HCT116 (cell line): ENCODE results near the gene PHACTR1. TPM values are rescaled to one million over a fixed set of nuclear protein-coding genes. Genes with fewer than 3 reads are reported as not detected.

Experiments used
- ATAC-seq: fragments of 200-7000 bp; cut with Tn5 transposase; 2 replicates; pipeline ENCODE4 v1.9.1; 2020; ENCODE audit warnings: mild to moderate bottlenecking, moderate library complexity
- BruUV-seq: library from RNA; stranded (reverse); fragments of 400-500 nt; replicated peaks from 2 replicates; lab custom pipeline; 2021; lab: Mats Ljungman, UMichigan
- CTCF ChIA-PET: fragments of 300-600 bp; sonication (Branson Sonifier 250); formaldehyde crosslinking; loops from one replicate; lab custom pipeline; 2021; ENCODE audit warnings: antibody characterized with exemption; lab: Charles Lee
- POLR2A ChIA-PET: fragments of 300-600, 350-600 bp; sonication (Branson Sonifier 250); formaldehyde crosslinking; loops from one replicate; lab custom pipeline; 2021; ENCODE audit warnings: antibody characterized with exemption; lab: Charles Lee
- RAD21 ChIA-PET, 2 experiments: fragments of 300-600 bp; sonication (Branson Sonifier 250); formaldehyde crosslinking; loops; one replicate each; lab custom pipeline; 2023; ENCODE audit warnings: low total read pairs in 2 of 2; ENCODE audit not compliant: uncharacterized antibody in 2 of 2, unreplicated experiment in 2 of 2, low non-redundant PET in 1 of 2; lab: Charles Lee
- DNase-seq: peaks from one replicate; pipeline ENCODE4 v3.0.0-alpha.2; 2010; ENCODE audit warnings: low read depth, low spot score
- H2AFZ ChIP-seq: fragments of 200-600 bp; shearing (Covaris generic), sonication (generic); 2 replicates; pipeline ENCODE4 v1.6.1; 2017; ENCODE audit warnings: low read depth, mixed run types, mixed read lengths, antibody characterized with exemption, low read length; ENCODE audit not compliant: poor library complexity, severe bottlenecking
- H3K27ac ChIP-seq: 2 replicates; pipeline ENCODE4 v1.5.1; 2012; ENCODE audit warnings: low read depth, low read length
- H3K27me3 ChIP-seq: fragments of 200-600 bp; sonication (generic); 2 replicates; pipeline ENCODE4 v1.6.1; 2016; ENCODE audit warnings: mixed run types, low read length, mixed read lengths; ENCODE audit not compliant: insufficient read depth
- H3K36me3 ChIP-seq, 2 experiments: fragments of 200-500 bp in 1 of 2; fragments of 200-600 bp in 1 of 2; sonication (Bioruptor generic) in 1 of 2; sonication (generic) in 1 of 2; 2 replicates each; pipeline versions ENCODE4 v1.5.1 to v1.6.1; 2014 to 2016; ENCODE audit warnings: low read length in 2 of 2, inconsistent platforms in 1 of 2, mixed read lengths in 1 of 2, mixed run types in 1 of 2; ENCODE audit not compliant: insufficient read depth in 2 of 2, control insufficient read depth in 1 of 2
- H3K4me1 ChIP-seq, 2 experiments: fragments of 200-600 bp in 1 of 2; sonication (generic) in 1 of 2; 2 replicates each; pipeline versions ENCODE4 v1.5.1 to v1.6.1; 2012 to 2017; ENCODE audit warnings: low read length in 2 of 2, inconsistent platforms in 1 of 2, mild to moderate bottlenecking in 1 of 2, mixed read lengths in 1 of 2, mixed run types in 1 of 2, moderate library complexity in 1 of 2; ENCODE audit not compliant: insufficient read depth in 2 of 2, control insufficient read depth in 1 of 2
- H3K4me2 ChIP-seq: fragments of 200-600 bp; sonication (generic); 2 replicates; pipeline ENCODE4 v1.6.1; 2017; ENCODE audit warnings: mixed run types, low read length, mixed read lengths
- H3K4me3 ChIP-seq, 2 experiments: fragments of 200-600 bp in 1 of 2; sonication (generic) in 1 of 2; replicated peaks in 1 of 2; 2 replicates each; pipeline ENCODE4 v1.5.1; 2011 to 2016; ENCODE audit warnings: low read length in 2 of 2, control low read depth in 1 of 2, low read depth in 1 of 2, mild to moderate bottlenecking in 1 of 2, mixed read lengths in 1 of 2, mixed run types in 1 of 2
- H3K79me2 ChIP-seq: fragments of 200-600 bp; sonication (generic); 2 replicates; pipeline ENCODE4 v1.6.1; 2017; ENCODE audit warnings: mild to moderate bottlenecking, mixed run types, low read length, moderate library complexity, mixed read lengths; ENCODE audit not compliant: insufficient read depth
- H3K9ac ChIP-seq: fragments of 200-600 bp; sonication (generic); 2 replicates; pipeline ENCODE4 v1.6.1; 2016; ENCODE audit warnings: low read length, mixed read lengths
- H3K9me2 ChIP-seq: fragments of 200-600 bp; sonication (generic), shearing (Covaris generic); 2 replicates; pipeline ENCODE4 v1.6.1; 2017; ENCODE audit warnings: mixed run types, mild to moderate bottlenecking, moderate library complexity; ENCODE audit not compliant: insufficient read depth
- H3K9me3 ChIP-seq, 2 experiments: fragments of 200-500 bp in 1 of 2; fragments of 200-600 bp in 1 of 2; sonication (Bioruptor generic) in 1 of 2; sonication (generic) in 1 of 2; 2 replicates each; pipeline ENCODE4 v1.6.1; 2014 to 2017; ENCODE audit warnings: low read length in 2 of 2, mixed read lengths in 2 of 2, inconsistent platforms in 1 of 2, low read depth in 1 of 2, mild to moderate bottlenecking in 1 of 2, mixed run types in 1 of 2, moderate library complexity in 1 of 2; ENCODE audit not compliant: control insufficient read depth in 1 of 2, insufficient read depth in 1 of 2
- H4K20me1 ChIP-seq: fragments of 200-600 bp; sonication (generic), shearing (Covaris generic); 2 replicates; pipeline ENCODE4 v1.6.1; 2017; ENCODE audit warnings: mixed run types, mild to moderate bottlenecking, moderate library complexity; ENCODE audit not compliant: insufficient read depth
- ATF3 ChIP-seq: IDR thresholded peaks from 2 replicates; pipeline ENCODE4 v1.6.1; 2012
- CEBPB ChIP-seq: IDR thresholded peaks from 2 replicates; pipeline ENCODE4 v1.6.1; 2012; ENCODE audit warnings: low read depth
- EZH2 ChIP-seq: fragments of 200-600 bp; sonication (generic); IDR thresholded peaks from 2 replicates; pipeline ENCODE4 v1.6.1; 2017; ENCODE audit warnings: antibody characterized with exemption, mixed run types
- JUND ChIP-seq: IDR thresholded peaks from 2 replicates; pipeline ENCODE4 v1.6.1; 2012
- MAX ChIP-seq: IDR thresholded peaks from 2 replicates; pipeline ENCODE4 v1.6.1; 2012
- POLR2A ChIP-seq: IDR thresholded peaks from 2 replicates; pipeline ENCODE4 v1.7.0; 2011; ENCODE audit warnings: borderline replicate concordance; ENCODE audit not compliant: insufficient read depth, insufficient read length; ENCODE audit errors: extremely low read depth
- POLR2AphosphoS5 ChIP-seq: IDR thresholded peaks from 2 replicates; pipeline ENCODE4 v1.6.1; 2011; ENCODE audit warnings: mild to moderate bottlenecking, low read depth, low read length, moderate library complexity
- SIN3A ChIP-seq: IDR thresholded peaks from 2 replicates; pipeline ENCODE4 v1.6.1; 2012; ENCODE audit warnings: low read depth
- SRF ChIP-seq: IDR thresholded peaks from 2 replicates; pipeline ENCODE4 v1.6.1; 2012; ENCODE audit warnings: low read depth
- TCF7L2 ChIP-seq: IDR thresholded peaks from 2 replicates; pipeline ENCODE4 v1.7.0; 2011; ENCODE audit warnings: borderline replicate concordance, inconsistent platforms; ENCODE audit not compliant: insufficient read depth, insufficient read length; ENCODE audit errors: extremely low read depth
- YY1 ChIP-seq: IDR thresholded peaks from 2 replicates; pipeline ENCODE4 v1.6.1; 2011; ENCODE audit warnings: low read length, low read depth, moderate library complexity, mild to moderate bottlenecking; ENCODE audit not compliant: insufficient replicate concordance; ENCODE audit errors: extremely low read depth
- ZBTB33 ChIP-seq: IDR thresholded peaks from 2 replicates; pipeline ENCODE4 v1.6.1; 2011; ENCODE audit warnings: mild to moderate bottlenecking, low read length, moderate library complexity; ENCODE audit not compliant: insufficient replicate concordance; ENCODE audit errors: extremely low read depth
- ZFX ChIP-seq: fragments of 450-650 bp; IDR thresholded peaks from 2 replicates; pipeline ENCODE4 v1.6.1; 2017
- ZNF274 ChIP-seq: fragments of 200-500 bp; sonication (Bioruptor generic); IDR thresholded peaks from 2 replicates; pipeline ENCODE4 v1.6.1; 2014; ENCODE audit warnings: mild to moderate bottlenecking, low read depth, low read length, inconsistent platforms
- intact Hi-C: fragments of 100-400 bp; cut with micrococcal nuclease; formaldehyde crosslinking; loops from 2 replicates; pipeline ENCODE4 v1.10.0; 2022
- total RNA-seq: library from RNA; stranded (reverse); gene quantifications from one replicate; pipeline ENCODE4 v1.2.1, GENCODE V29; 2021; ENCODE audit not compliant: unreplicated experiment

The PHACTR1 gene
- total RNA-seq, 1 experiment from 2014 or later: 0.17 TPM

GRCh38 chr6:13288481-13288880, 571.9 kb downstream of the PHACTR1 start:
- intact Hi-C loops: no loop called here
- BruUV-seq: no TSS peak
- no peaks in the 10 kb centered on the region for H3K27me3 ChIP-seq
- RAD21 ChIA-PET: no interaction called here
- H3K9me2 ChIP-seq: no peaks in the 10 kb centered on the region
- DNase-seq: no peak
- no peak for TF ChIP-seq CEBPB
- TF ChIP-seq YY1: no peak
- TF ChIP-seq POLR2AphosphoS5: no peak
- no peak for TF ChIP-seq EZH2
- no peak for TF ChIP-seq ZBTB33
- no peak for TF ChIP-seq ZFX
- H3K9ac ChIP-seq: no peak overlapping the region
- H3K4me3 ChIP-seq: no peak overlapping the region
- no peaks in the 10 kb centered on the region for H3K4me1 ChIP-seq
- H3K27ac ChIP-seq: no peak overlapping the region
- CTCF ChIA-PET: no interaction called here
- H3K4me2 ChIP-seq: no peak overlapping the region
- no peaks in the 10 kb centered on the region for H4K20me1 ChIP-seq
- H2AFZ ChIP-seq: no peak overlapping the region
- no peak for ATAC-seq
- no peaks in the 10 kb centered on the region for H3K79me2 ChIP-seq
- H3K9me3 ChIP-seq: peaks cover 0 to 4% of the 10 kb centered on the region in 2 experiments; a peak in 1 of 4 replicates
- H3K36me3 ChIP-seq: no peaks in the 10 kb centered on the region
- POLR2A ChIA-PET: no interaction called here

GRCh38 chr6:13288969-13289391, 572.4 kb downstream of the PHACTR1 start:
- H3K4me2 ChIP-seq: no peak overlapping the region
- CTCF ChIA-PET: no interaction called here
- H3K27me3 ChIP-seq: no peaks in the 10 kb centered on the region
- H3K4me3 ChIP-seq: no peak overlapping the region
- H4K20me1 ChIP-seq: no peaks in the 10 kb centered on the region
- H3K79me2 ChIP-seq: no peaks in the 10 kb centered on the region
- POLR2A ChIA-PET: no interaction called here
- no peak overlapping the region for H2AFZ ChIP-seq
- RAD21 ChIA-PET: no interaction called here
- H3K27ac ChIP-seq: no peak overlapping the region
- no TSS peak for BruUV-seq
- no peaks in the 10 kb centered on the region for H3K36me3 ChIP-seq
- peaks cover 0 to 4% of the 10 kb centered on the region in 2 experiments; a peak in 1 of 4 replicates for H3K9me3 ChIP-seq
- no peak for TF ChIP-seq MAX
- no peak for TF ChIP-seq POLR2A
- TF ChIP-seq TCF7L2: no peak
- no peak for TF ChIP-seq SIN3A
- TF ChIP-seq SRF: no peak
- no peak for TF ChIP-seq ZNF274
- no peak for TF ChIP-seq ATF3
- no peak for TF ChIP-seq JUND
- no peak for ATAC-seq
- intact Hi-C loops: no loop called here
- no peak overlapping the region for H3K9ac ChIP-seq
- H3K4me1 ChIP-seq: no peaks in the 10 kb centered on the region
- DNase-seq: no peak
- H3K9me2 ChIP-seq: no peaks in the 10 kb centered on the region
